HG03066 (cell line): ENCODE measurements around the gene SPATA24.
A peak's percentile ranks its signal among the peaks of the same experiment; 100 is the strongest.
"Not testable (repeated sequence)": the region's sequence is repeated elsewhere in the genome, so short reads cannot be mapped to it uniquely, and the experiment has no call there.

Experiments
- ATAC-seq: cut with Tn5 transposase; IDR thresholded peaks from one replicate; pipeline ENCODE4 v1.9.1; 2021; ENCODE audit warnings: low read depth; ENCODE audit not compliant: unreplicated experiment

Gene SPATA24, protein sequence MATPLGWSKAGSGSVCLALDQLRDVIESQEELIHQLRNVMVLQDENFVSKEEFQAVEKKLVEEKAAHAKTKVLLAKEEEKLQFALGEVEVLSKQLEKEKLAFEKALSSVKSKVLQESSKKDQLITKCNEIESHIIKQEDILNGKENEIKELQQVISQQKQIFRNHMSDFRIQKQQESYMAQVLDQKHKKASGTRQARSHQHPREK

DNA sequence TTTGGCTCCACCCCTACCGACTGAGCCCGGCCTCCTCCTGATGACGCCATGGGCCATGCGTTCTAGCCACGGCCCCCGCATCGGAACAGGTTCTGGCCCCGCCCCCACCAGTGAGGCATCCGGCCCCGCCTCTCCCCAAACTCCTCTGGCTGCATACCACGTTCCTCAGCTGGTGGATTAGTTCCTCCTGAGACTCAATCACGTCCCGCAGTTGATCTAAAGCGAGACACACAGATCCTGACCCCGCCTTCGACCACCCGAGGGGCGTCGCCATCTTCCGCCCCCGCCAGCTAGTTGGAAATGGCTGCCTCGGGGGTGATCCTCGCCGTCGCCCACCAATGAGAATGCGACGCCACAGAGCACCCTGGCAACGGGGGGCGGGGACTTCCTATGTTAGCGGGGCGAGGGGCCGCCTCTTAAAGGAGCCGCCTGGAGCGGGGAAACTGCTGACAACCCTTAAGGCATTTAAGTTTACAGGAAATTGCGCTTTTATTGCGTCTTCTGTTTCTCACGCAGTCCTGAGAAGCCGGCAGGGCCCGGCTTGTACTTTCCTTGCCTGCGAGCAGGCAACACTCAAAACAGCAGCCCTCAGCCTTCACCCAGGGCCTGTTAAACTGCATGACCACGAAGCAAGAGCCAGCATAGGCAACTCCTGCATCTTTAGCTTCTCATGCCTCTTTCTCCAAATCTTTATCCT lies at the start of gene SPATA24:
TSS of gene SPATA24 (minus strand) at position 303 of the 697 bp plus-strand sequence. CDS start at position 274, 29 bp downstream.
- ATAC-seq, result peak; percentile 81

GRCh38 chr5:139451878-139452660 lies 48.2 kb upstream of the SPATA24 start:
- no peak for ATAC-seq

DNA sequence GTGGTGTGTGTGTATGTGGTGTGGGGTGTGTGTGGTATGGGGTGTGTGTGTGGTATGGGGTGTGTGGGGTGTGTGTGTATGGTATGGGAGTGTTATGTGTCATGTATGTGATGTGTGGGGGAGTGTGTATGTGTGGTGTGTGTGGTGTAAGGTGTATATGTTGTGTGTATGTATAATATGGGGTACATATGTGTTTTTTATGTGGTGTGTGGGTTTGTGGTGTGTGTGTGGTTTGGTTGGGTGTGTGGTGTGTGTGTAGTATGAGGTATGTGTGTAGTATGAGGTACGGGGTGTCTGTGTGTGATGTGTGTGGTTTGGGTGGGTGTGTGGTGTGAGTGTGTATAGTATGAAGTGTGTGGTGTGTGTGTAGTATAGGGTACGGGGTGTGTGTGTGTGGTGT lies 47.3 kb upstream of the SPATA24 start:
- no peak for ATAC-seq

- no peak for ATAC-seq
These were observed 43.3 kb upstream of the SPATA24 start for GRCh38 chr5:139446956-139447779.

DNA sequence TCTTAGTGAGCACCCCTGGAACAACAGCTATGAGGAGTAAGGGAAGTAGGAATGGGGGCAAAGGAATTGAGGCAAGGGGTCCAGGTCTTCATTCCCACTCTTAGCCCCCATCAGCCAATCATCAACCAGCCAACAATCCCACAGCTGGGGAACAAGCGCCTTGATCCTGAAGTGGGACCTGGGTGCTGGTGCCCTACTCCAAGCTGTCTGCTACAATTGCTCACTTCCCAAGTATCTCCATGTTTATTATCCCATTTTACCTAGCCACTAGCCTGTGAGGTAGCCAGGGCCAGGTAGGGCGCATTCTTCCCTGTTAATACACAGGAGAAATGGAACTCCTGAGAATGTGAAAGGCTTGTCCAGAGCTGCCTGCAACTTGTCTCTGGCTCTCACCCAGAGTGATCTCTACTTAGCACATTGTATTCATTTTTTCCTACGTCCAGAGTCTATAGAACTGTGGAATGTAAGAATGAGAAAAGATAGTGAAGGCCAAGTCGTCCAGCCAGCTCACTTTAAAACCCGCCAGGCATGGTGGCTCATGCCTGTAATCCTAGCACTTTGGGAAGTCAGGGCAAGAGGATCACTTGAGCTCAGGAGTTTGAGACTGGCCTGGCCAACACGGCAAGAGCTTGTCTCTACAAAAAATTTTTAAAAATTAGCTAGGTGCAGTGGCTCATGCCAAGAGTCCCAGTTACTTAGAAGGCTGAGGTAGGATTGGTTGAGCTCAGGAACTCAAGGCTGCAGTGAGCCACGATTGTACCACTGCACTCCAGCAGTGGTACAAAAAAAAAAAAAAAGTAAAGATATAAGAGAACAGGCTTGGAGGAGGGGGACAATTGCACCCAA lies 41.7 kb upstream of the SPATA24 start:
- no peak for ATAC-seq

DNA sequence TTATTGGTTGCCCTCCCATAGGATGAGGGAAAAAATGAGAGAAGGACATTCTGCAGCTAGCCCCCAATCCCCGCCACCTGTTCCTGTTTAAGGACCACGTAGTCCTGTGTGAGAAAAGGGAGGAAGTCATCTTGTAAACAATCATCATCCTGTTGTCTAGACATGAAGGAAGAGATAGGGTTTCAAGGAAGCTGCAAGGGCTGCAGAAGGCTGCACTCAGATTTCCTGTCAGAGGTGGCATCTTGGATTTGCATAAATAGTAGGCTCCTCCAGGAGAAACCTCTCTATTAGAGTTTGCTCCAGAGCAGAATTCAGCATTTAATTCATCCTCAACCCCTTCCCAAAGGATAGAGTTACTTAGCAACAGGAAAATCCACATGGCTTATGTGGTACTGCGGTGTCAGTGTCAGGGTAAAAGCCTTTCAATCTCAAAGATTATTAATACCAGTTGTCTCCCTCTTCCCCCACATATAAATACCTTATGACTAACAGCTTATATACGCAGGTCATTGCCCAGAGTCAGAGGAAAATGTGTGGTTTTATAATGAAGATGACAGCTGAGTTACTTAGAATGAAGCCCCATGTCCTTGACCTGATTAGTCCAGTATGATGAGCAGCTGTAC lies 40.1 kb upstream of the SPATA24 start:
- no peak for ATAC-seq

DNA sequence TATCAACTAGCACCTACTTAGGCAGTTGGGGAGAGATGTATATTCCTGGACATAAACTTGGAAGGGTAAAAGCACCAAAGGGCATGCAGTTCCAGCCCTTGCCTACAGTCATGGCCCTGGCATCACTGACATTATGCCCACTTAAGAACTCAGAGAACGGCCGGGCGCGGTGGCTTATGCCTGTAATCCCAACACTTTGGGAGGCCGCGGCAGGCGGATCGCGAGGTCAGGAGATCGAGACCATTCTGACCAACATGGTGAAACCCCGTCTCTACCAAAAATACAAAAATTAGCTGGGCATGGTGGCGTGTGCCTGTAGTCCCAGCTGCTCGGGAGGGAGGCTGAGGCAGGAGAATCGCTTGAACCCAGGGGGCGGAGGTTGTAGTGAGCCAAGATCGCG lies 36.5 kb upstream of the SPATA24 start:
- ATAC-seq, result not testable (repeated sequence)

DNA sequence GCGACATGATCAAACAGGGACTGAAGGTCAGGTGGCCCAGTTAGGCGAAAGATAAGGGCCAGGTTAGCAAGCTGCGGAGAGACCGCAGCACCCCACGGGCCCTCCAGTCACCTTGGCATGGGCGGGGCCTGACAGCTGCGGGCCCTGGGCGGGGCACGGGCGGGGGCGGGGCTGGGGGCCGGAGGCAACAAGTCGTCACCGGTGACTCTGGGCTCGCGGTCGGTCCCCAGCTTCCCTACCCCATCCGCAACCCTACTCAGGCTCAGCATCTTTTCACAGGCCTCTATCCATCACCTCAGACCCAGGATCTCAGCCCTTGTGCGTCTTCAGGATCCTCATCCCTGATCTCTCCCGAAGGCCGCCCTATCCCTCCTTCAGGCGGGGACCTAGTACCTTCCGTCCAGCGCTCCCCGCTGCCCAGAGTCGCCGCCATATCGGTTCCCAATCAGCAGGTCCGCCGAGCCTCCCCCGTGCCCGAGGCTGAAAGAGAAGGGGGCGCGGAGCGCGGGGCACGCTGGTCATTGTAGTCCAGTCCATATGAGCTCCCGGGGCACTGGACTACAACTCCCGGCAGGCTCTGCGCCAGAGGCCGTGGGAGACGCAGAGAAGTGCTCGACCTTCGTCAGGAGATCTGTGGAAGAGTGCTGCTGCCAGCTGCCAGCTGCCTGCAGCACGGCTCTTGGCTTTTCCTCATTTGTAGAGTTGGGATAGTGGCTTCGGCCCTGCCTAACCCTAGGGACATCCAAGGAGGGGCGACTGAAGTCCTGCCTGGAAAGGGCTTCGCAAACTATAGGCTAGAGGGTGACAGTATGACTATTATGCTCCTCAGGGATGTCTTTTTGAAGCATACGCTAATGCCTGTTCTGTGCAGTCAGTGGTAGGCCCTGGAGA lies 35.4 kb upstream of the SPATA24 start, which contains the start of gene DNAJC18:
TSS of gene DNAJC18 (minus strand) at position 513 of the 891 bp plus-strand sequence. CDS start at position 433, 80 bp downstream.
- ATAC-seq, result peak; percentile 94

DNA sequence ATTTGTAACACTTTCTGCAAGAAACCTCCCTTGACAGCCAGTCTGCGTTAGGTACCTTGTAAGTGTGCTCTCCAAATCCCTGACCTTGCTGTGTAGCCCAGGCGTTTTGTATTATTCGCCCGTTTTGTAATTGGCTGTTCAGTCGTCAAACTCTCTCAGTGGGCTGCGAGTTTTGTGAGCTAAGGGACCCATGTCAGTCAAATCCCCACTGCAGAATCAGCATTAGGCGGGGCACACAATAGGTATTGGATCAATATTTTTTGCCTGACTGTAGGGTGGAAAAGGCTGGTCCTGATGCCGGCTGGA lies 34.8 kb upstream of the SPATA24 start:
- no peak for ATAC-seq

- ATAC-seq, result no peak
These were observed 31.8 kb upstream of the SPATA24 start for GRCh38 chr5:139435676-139436075.

DNA sequence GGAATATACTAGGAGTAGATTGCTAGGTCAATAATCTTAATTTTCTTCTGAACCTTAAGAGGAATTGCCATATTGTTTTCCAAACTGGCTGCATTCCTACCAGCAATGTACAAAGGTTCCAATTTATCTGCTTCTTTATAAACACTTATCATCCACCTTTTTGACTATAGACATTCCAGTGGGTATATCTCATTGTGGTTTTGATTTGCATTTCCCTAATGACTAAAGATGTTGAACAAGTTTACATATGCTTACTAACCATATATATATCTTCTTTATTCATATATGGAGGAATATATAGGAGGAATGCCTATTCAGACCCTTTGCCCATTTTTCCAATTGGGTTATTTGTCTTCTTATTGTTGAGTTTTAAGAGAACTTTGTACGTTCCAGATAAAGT lies 27.8 kb upstream of the SPATA24 start:
- ATAC-seq, result no peak

- no peak for ATAC-seq
These were observed 26.1 kb upstream of the SPATA24 start for GRCh38 chr5:139430015-139430414.

DNA sequence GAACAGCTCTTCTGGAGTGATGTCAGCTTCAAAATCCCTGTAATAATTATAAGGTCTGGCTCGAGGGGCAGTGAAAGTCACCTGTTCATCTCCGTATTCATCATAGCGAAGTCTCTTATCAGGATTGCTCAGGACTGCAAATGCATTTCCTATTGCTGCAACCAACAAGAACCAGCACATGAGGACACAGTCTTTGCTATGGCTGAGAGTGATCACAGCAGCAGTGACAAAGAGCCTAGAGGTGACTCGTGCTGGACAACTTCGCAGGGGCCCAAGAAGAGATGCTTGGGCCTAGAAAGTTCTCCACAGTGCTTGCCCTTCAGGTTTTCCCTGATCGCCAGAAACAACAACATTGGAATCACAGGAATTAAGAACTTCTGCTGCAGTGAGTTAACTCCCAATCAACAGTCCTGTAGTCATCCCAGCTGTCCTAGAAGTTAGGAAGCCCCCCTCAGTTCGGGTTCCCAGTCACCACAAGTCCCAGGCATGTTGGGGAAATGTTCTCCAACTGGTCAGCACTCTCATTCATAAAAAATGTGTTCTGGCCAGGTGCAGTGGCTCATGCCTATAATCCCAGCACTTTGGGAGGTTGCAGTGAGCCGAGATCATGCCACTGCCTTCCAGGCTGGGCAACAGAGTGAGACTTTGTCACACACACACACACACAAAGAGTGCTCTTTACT lies 22.5 kb upstream of the SPATA24 start:
- no peak for ATAC-seq

DNA sequence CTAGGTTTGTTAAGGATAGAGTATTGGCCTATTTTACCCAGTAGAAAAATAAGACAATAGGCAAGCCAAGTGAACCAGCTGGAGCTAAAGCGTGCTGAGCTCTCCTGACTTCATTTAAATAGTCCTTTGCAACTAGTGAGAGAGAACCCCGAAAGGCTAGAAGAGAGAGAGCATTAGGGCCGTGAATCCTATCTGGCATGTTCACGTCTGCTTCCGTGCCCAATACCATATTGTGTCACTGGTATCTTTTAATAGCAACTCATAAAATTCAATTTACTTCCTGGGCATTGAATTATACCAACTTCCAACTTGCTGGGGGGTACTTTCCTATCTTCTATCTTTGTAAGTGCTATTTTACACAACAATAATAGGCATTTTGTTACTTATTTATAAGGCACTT lies 21.6 kb upstream of the SPATA24 start:
- ATAC-seq, result no peak

DNA sequence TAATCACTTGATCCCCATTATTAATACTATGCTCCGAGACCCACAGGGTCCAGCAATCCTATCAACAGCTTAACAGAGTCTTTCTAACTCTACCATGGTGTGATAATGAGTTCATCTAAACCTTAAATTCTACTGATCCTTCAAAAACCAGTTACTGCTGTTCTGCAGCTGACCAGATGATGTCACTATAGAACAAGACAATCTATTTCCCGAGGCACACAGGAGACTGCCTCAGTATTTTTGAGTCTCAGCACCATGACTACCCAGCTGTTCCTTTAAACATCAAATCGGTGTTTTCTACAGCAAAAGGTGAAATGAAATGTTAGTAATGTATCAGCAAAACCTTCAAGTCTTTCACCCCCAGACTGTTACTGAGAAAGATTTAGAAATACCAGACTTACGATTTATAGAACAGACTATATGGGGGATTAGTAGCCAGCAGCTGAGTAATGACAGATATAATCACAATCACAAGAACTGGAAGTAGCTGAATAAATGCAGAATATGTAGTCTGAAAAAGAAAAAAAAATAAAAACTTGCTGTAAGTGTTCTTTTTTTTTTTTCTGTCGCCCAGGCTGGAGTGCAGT lies 18.5 kb upstream of the SPATA24 start:
- peak; percentile 78 for ATAC-seq

DNA sequence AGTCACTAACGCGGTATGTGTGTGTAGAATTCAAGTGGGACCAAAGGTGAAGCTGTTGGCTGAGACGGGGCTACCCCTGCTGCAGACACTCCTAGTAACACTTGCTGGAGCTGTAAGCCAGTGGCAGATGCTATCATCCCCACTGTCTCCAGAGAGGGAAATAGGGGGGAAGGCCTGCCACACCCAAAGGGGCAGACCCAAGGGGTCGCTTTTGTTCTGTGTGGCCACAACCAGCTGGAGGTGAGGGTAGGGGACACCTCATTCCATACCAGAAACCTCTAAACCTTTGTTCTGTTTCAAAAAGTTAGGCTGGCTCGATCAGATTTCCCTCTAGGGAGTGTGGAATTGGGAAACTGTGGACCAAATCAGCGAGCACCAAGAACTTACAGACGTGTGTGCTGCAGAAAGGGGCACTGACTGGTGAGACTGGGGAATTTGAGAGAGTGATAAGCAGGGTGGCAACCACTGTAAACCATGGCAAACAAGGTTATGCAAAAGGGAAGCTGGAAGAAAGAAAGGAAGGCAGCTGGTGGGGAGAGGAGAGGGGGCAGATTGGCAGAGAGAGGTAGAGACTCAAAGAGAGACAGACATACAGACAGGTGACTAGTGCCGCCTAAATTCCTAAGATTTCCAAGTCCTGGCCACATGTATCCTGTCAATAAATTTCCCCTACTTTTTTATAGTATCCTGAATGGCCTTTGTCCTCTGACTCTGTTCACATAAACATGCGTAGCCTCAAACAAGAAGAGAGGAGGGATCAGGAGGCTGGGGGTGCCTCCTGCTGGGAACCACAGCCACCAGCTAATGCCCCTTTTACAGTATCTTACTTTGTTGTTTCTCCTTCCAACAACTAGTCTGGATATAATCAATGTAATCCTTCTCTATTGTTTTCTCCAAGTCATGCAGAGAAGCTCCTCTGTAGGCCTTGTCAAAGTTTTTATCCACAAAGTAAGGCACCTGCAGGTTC lies 15.6 kb upstream of the SPATA24 start:
- no peak for ATAC-seq
